Esophagus muscularis mucosa (tissue), 4 donors: ENCODE measurements around the gene FAM8A1. TPM values are rescaled to one million over a fixed set of nuclear protein-coding genes. Genes with fewer than 3 reads are reported as not detected.

Experiments used
- DNase-seq: peaks from one replicate; pipeline ENCODE4 v3.0.0-alpha.2; 2017; ENCODE audit errors: extremely low spot score
- H3K27ac ChIP-seq, 4 donors: fragments of 200-600 bp; sonication (generic); replicated peaks in 1 of 4; 1 replicate in 3 of 4; 2 replicates in 1 of 4; pipeline ENCODE4 v1.5.1; 2016 to 2019; ENCODE audit warnings: mild to moderate bottlenecking in 1 of 4
- H3K27me3 ChIP-seq, 4 donors: fragments of 200-600 bp; sonication (generic); one replicate each; pipeline versions ENCODE4 v1.5.1 to v1.6.0; 2016 to 2019
- H3K36me3 ChIP-seq, 4 donors: fragments of 200-600 bp; sonication (generic); one replicate each; pipeline ENCODE4 v1.5.1; 2016 to 2019
- H3K4me1 ChIP-seq, 4 donors: fragments of 200-600 bp; sonication (generic); one replicate each; pipeline ENCODE4 v1.5.1; 2016 to 2019
- H3K4me3 ChIP-seq, 4 donors: fragments of 200-600 bp; sonication (generic); 1 replicate in 2 of 4; 2 replicates in 2 of 4; pipeline ENCODE4 v1.5.1; 2016 to 2019; ENCODE audit warnings: mild to moderate bottlenecking in 4 of 4, moderate library complexity in 1 of 4
- H3K9me3 ChIP-seq, 4 donors: fragments of 200-600 bp; sonication (generic); 1 replicate in 3 of 4; 2 replicates in 1 of 4; pipeline ENCODE4 v1.5.1; 2016 to 2019
- CTCF ChIP-seq, 3 experiments: fragments of 200-600 bp in 2 of 3; fragments of 450-650 bp in 1 of 3; sonication (generic) in 2 of 3; IDR thresholded peaks; one replicate each; pipeline ENCODE4 v1.5.1; 2017 to 2019; ENCODE audit warnings: antibody characterized with exemption in 3 of 3, mild to moderate bottlenecking in 2 of 3, moderate library complexity in 1 of 3
- EP300 ChIP-seq: sonication (generic); formaldehyde crosslinking; IDR thresholded peaks from one replicate; pipeline ENCODE4 v1.6.1; 2017; ENCODE audit warnings: antibody characterized with exemption
- POLR2A ChIP-seq: fragments of 450-650 bp; IDR thresholded peaks from one replicate; pipeline ENCODE4 v1.6.1; 2017; ENCODE audit warnings: antibody characterized with exemption, moderate library complexity, mild to moderate bottlenecking, low read depth
- POLR2AphosphoS5 ChIP-seq, 2 donors: sonication (generic); formaldehyde crosslinking; IDR thresholded peaks; one replicate each; pipeline ENCODE4 v1.6.1; 2017; ENCODE audit warnings: antibody characterized with exemption in 2 of 2
- WGBS: methylation state at CpG from one replicate; pipeline ENCODE4 v1.1.5; 2018; 5-methylcytosine and 5-hydroxymethylcytosine counted together
- intact Hi-C: fragments of 100-400 bp; cut with DNase I; formaldehyde crosslinking; loops from one replicate; pipeline ENCODE4 v1.15.1; 2023
- small RNA-seq, 3 donors: library from RNA; depleted of rRNA; stranded (forward); fragments of <200 nt; gene quantifications; one replicate each; pipeline ENCODE3, GENCODE V24; 2016
- total RNA-seq, 4 donors: library from RNA; depleted of rRNA; stranded (reverse); fragments of >200 nt; gene quantifications; one replicate each; pipeline versions ENCODE4 v1.1.0 to v1.2.1, GENCODE V29; 2016

The FAM8A1 gene
- total RNA-seq, 4 donors from 2014 or later, result 36.8 to 58.8 (median 40.9) TPM

GRCh38 chr6:17650656-17651309 lies 50.7 kb downstream of the FAM8A1 start:
- no peaks in the 10 kb centered on the region for H3K9me3 ChIP-seq
- WGBS, result 100% methylated on average over 3 of the region's 3 CpGs
- H3K4me3 ChIP-seq, result no peak overlapping the region
- H3K27me3 ChIP-seq, result no peaks in the 10 kb centered on the region
- TF ChIP-seq POLR2A, result no peak
- TF ChIP-seq POLR2AphosphoS5 (IDR thresholded peaks at IDR 0.05), result no peak
- no peak for TF ChIP-seq CTCF (IDR thresholded peaks at IDR 0.05)
- no peak for TF ChIP-seq EP300
- DNase-seq, result no peak
- H3K27ac ChIP-seq, result no peak overlapping the region
- H3K4me1 ChIP-seq, result peaks cover 0 to under 1% (median 0%) of the 10 kb centered on the region in 4 donors
- intact Hi-C loops, result no loop called here
- H3K36me3 ChIP-seq, result peaks cover 22 to 88% (median 52%) of the 10 kb centered on the region in 4 donors

- Histone ChIP-seq H3K9me3 (no peaks in the 10 kb centered on the region), H3K36me3 (peaks cover 2 to 78% (median 27%) of the 10 kb centered on the region in 4 donors), H3K4me3 (no peak overlapping the region), H3K27ac (no peak overlapping the region), H3K4me1 (peaks cover 0 to 9% (median 7%) of the 10 kb centered on the region in 4 donors), H3K27me3 (no peaks in the 10 kb centered on the region)
- DNase-seq, result no peak
- TF ChIP-seq POLR2A, result no peak
- no peak for TF ChIP-seq EP300
- no peak for TF ChIP-seq POLR2AphosphoS5 (IDR thresholded peaks at IDR 0.05)
- TF ChIP-seq CTCF (IDR thresholded peaks at IDR 0.05), result no peak
- 79% methylated on average over 5 of the region's 5 CpGs for WGBS
- intact Hi-C loops, result no loop called here
Observed at GRCh38 chr6:17653198-17653882, 53.2 kb downstream of the FAM8A1 start.

GRCh38 chr6:17656092-17656491 lies 56.0 kb downstream of the FAM8A1 start:
- no peaks in the 10 kb centered on the region for H3K9me3 ChIP-seq
- peaks cover 5 to 78% (median 28%) of the 10 kb centered on the region in 4 donors for H3K36me3 ChIP-seq
- no peak for DNase-seq
- intact Hi-C loops, result no loop called here
- H3K27ac ChIP-seq, result no peak overlapping the region
- H3K4me1 ChIP-seq, result peaks cover 0 to 9% (median 7%) of the 10 kb centered on the region in 4 donors
- H3K4me3 ChIP-seq, result no peak overlapping the region
- TF ChIP-seq POLR2AphosphoS5 (IDR thresholded peaks at IDR 0.05), result no peak
- no peak for TF ChIP-seq POLR2A
- TF ChIP-seq EP300, result no peak
- no peak for TF ChIP-seq CTCF (IDR thresholded peaks at IDR 0.05)
- WGBS, result 100% methylated on average over 1 of the region's 1 CpG
- H3K27me3 ChIP-seq, result no peaks in the 10 kb centered on the region

GRCh38 chr6:17656644-17657043 lies 56.5 kb downstream of the FAM8A1 start:
- peaks cover 0 to 9% (median 7%) of the 10 kb centered on the region in 4 donors for H3K4me1 ChIP-seq
- no peak overlapping the region for H3K27ac ChIP-seq
- H3K36me3 ChIP-seq, result peaks cover 7 to 78% (median 31%) of the 10 kb centered on the region in 4 donors
- no peak for TF ChIP-seq POLR2AphosphoS5 (IDR thresholded peaks at IDR 0.05)
- no peak for TF ChIP-seq EP300
- no peak for TF ChIP-seq POLR2A
- TF ChIP-seq CTCF (IDR thresholded peaks at IDR 0.05), result no peak
- intact Hi-C loops, result no loop called here
- H3K4me3 ChIP-seq, result no peak overlapping the region
- no peaks in the 10 kb centered on the region for H3K27me3 ChIP-seq
- DNase-seq, result no peak
- no peaks in the 10 kb centered on the region for H3K9me3 ChIP-seq
- 88% methylated on average over 2 of the region's 3 CpGs for WGBS

Small RNA genes within 50 kb of the gene (small RNA-seq; reads per million reads assigned to genes)
- gene RNU6-190P (0 reads per million in 3 donors), gene SUMO2P13 (0 reads per million in 3 donors)

Other genes with a start within 250 kb of the FAM8A1 start
- gene CAP2, start 206.7 kb upstream of the FAM8A1 start, total RNA-seq, result 10 to 100 TPM; 38.3 to 55.6 (median 55.1) TPM
- 10 to 100 TPM; 28.4 to 32.8 (median 31.5) TPM for gene NUP153, start 106.6 kb downstream of the FAM8A1 start, total RNA-seq